Heart left ventricle (tissue), 16 donors: ENCODE measurements around the gene HEPHL1. TPM values are rescaled to one million over a fixed set of nuclear protein-coding genes. Genes with fewer than 3 reads are reported as not detected.

ENCODE experiments used
- ATAC-seq, 4 donors: fragments of 200-7000 bp; cut with Tn5 transposase; one replicate each; pipeline ENCODE4 v1.9.1; 2020 to 2022; ENCODE audit warnings: moderate library complexity in 4 of 4, mild to moderate bottlenecking in 3 of 4, moderate number of reproducible peaks in 1 of 4
- DNase-seq, 5 donors: peaks; one replicate each; pipeline ENCODE4 v3.0.0-alpha.2; 2020
- H3K27ac ChIP-seq, 12 donors: fragments of 200-600 bp; sonication (generic) in 4 of 12; one replicate each; pipeline versions ENCODE4 v1.5.0 to v1.8.0; 2016 to 2022; ENCODE audit warnings: mild to moderate bottlenecking in 2 of 12
- H3K27me3 ChIP-seq, 9 donors: fragments of 200-600 bp; sonication (generic) in 2 of 9; one replicate each; pipeline versions ENCODE4 v1.5.1 to v1.8.0; 2016 to 2022; ENCODE audit warnings: mild to moderate bottlenecking in 3 of 9
- H3K36me3 ChIP-seq, 9 donors: fragments of 200-600 bp; sonication (generic) in 2 of 9; one replicate each; pipeline versions ENCODE4 v1.5.0 to v1.8.0; 2018 to 2022; ENCODE audit warnings: mild to moderate bottlenecking in 2 of 9
- H3K4me1 ChIP-seq, 12 donors: fragments of 200-600 bp; sonication (generic) in 4 of 12; one replicate each; pipeline versions ENCODE4 v1.5.0 to v1.8.0; 2016 to 2022; ENCODE audit warnings: mild to moderate bottlenecking in 3 of 12
- H3K4me3 ChIP-seq, 12 donors: fragments of 200-600 bp; sonication (generic) in 4 of 12; one replicate each; pipeline versions ENCODE4 v1.5.0 to v1.8.0; 2017 to 2022; ENCODE audit warnings: mild to moderate bottlenecking in 9 of 12, moderate library complexity in 4 of 12
- H3K9me3 ChIP-seq, 12 donors: fragments of 200-600 bp; sonication (generic) in 4 of 12; one replicate each; pipeline versions ENCODE4 v1.5.0 to v1.8.0; 2016 to 2022; ENCODE audit warnings: mild to moderate bottlenecking in 1 of 12
- POLR2A ChIP-seq, 2 donors: fragments of 450-650 bp; IDR thresholded peaks; one replicate each; pipeline ENCODE4 v1.6.1; 2017; ENCODE audit warnings: antibody characterized with exemption in 2 of 2, mild to moderate bottlenecking in 2 of 2, moderate library complexity in 2 of 2
- WGBS, 4 donors: extraction: QIAGEN DNeasy Blood & Tissue Kit in 2 of 4; methylation state at CpG; one replicate each; pipeline versions ENCODE4 v1.1.5 to v1.1.7; 2013 to 2018; 5-methylcytosine and 5-hydroxymethylcytosine counted together
- intact Hi-C, 10 donors: fragments of 100-400 bp; cut with DNase I; formaldehyde crosslinking; loops; one replicate each; pipeline versions ENCODE4 v1.11.1 to v1.14.2; 2022
- polyA plus RNA-seq, 2 donors: library from polyadenylated mRNA; stranded (reverse); fragments of 200-250 nt; gene quantifications; one replicate each; pipeline ENCODE4 v1.2.3, GENCODE V29; 2013
- total RNA-seq, 9 donors: library from RNA; depleted of rRNA in 2 of 9; stranded (reverse); fragments of >200 nt in 2 of 9; fragmentation: NEBNext Ultra II Directional in 3 of 9; extraction: Animal tissue kit (Norgen Biotek cat#: 25700) in 3 of 9; gene quantifications; one replicate each; pipeline versions ENCODE4 v1.1.0 to v1.2.4, GENCODE V29; 2016 to 2023
- TF ChIP-seq, protein P1 (sequence below), 12 donors: fragments of 200-600 bp; sonication (generic) in 4 of 12; IDR thresholded peaks; one replicate each; pipeline versions ENCODE4 v1.5.0 to v1.8.0; 2018 to 2022; ENCODE audit warnings: antibody characterized with exemption in 12 of 12, mild to moderate bottlenecking in 5 of 12
- donor health status: ischemic (EF 13 %, LVEDD 7.1; RV severe dilation, severe dysfunction).
- donor health status: healthy with polysubstance abuse.
- donor health status: DM: no; HTN: yes; CAD: no.
- donor health status: DM: no; HTN: no; CAD: no.
- donor health status: ischemic (EF 25% LVEDD 6.9; RV normal size, moderate dysfunction).
- donor health status: ischemic (EF 25% LVEDD 5.7; RV mildly dilated, moderate dysfunction).
- donor health status: healthy.
- donor health status: DM: yes; HTN: yes; CAD: no.
- donor health status: ischemic (EF 35%, LVEDD 5.7; RV mildly dilated, moderate dysfunction).
- donor health status: nonischemic (EF 11% LVEDD 7.7; RV severe dilation, severe dysfunction).
- donor health status: DM: yes; HTN: yes; CAD: no.
- donor health status: PGD.
- donor health status: ischemic (EF 29% LVEDD 5.4; RV normal size, mild dysfunction).
- donor health status: nonischemic (EF 23%, LVEDD 6.1; RV moderate dilation, normal function).

The HEPHL1 gene
- total and polyA plus RNA-seq, 11 donors, result 0.07 TPM; not detected in 10

DNA sequence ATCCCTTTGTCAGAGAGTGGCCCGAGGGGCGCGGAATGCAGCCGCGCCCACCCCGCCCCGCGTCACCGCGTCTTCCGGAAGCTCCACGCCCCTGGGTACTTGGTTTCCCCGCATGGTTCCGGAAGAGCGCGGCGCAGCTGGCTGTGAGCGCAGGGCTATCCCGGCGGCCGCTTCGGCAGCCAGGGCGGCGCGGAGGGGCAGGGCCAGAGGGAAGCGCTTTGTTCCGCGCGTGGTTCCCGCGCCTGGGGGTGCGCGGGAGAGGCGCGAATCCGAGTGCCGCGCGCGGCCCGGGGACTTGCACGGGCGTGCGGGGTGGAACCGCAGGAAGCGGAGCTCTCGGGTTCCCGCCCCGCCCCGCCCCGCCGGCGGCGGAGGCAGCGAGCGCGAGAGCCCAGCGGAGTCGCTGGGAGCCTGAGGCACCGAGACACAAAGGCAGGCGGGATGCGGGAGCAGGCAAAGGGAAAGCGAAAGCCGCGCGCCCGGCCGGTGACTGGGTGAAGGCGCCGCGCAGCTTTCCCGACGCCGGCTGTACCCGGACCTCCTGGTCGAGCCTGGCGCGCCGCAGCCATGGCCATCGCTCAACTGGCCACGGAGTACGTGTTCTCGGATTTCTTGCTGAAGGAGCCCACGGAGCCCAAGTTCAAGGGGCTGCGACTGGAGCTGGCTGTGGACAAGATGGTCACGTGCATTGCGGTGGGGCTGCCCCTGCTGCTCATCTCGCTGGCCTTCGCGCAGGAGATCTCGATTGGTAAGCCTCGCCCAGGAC, 107.8 kb downstream of the HEPHL1 start, which contains the start of gene PANX1:
PANX1 (plus strand) TSS at position 96 of the 766 bp plus-strand sequence; CDS start at position 568, 472 bp downstream.
- DNase-seq, result peak; percentile 74 to 90 (median 88)
- intact Hi-C loops, result loop anchor here in 1 of 10 donors (10.0 kb wide), 1 partner anchor 56 kb away; no protein-coding TSS in a partner anchor

DNA sequence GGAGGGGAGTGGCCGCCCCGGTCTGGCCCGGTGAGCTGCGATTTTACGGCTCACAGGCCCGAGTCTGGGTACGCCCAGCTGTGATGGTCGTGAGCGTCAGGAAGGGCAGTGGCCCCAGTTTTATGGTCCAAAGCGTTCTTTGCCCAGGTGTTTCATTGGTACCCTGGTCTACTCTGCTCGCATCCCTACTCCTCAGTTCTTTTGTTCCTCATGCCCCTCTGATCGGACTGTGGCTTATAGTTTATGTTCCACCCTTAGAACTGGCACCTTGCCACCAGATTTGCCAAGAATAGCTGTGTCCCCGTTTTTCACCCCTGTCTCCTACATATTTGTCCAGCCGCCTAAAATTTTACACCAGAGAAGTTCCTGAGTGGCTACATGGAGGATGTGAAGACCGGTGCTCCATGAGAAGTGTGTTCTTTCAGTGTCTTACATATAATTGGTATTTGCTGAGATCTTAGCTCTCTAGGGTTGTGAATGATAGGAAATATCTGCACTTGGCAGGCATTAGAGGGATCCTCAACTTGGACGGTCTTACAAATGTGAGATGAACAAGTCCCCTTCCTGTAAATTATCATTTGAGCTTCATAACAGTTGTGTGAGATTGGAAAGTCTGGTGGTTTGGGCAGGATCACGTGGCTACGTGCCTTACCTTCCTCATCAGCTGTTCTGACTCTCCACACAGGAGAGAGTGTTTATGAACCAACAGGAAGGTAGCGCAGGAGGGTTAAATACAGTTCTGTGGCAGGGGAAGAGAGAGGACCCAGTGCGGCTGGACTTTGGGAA, 108.6 kb downstream of the HEPHL1 start:
- Histone ChIP-seq H3K4me1 (peaks cover 0 to 62% (median 56%) of the 10 kb centered on the region in 12 donors), H3K27me3 (no peaks in the 10 kb centered on the region), H3K4me3 (peak overlapping the region; percentile 62 to 87 (median 83)), H3K9me3 (no peaks in the 10 kb centered on the region), H3K36me3 (no peaks in the 10 kb centered on the region), H3K27ac (peak overlapping the region; percentile 83 to 98 (median 90))
- TF ChIP-seq, protein P1, sequence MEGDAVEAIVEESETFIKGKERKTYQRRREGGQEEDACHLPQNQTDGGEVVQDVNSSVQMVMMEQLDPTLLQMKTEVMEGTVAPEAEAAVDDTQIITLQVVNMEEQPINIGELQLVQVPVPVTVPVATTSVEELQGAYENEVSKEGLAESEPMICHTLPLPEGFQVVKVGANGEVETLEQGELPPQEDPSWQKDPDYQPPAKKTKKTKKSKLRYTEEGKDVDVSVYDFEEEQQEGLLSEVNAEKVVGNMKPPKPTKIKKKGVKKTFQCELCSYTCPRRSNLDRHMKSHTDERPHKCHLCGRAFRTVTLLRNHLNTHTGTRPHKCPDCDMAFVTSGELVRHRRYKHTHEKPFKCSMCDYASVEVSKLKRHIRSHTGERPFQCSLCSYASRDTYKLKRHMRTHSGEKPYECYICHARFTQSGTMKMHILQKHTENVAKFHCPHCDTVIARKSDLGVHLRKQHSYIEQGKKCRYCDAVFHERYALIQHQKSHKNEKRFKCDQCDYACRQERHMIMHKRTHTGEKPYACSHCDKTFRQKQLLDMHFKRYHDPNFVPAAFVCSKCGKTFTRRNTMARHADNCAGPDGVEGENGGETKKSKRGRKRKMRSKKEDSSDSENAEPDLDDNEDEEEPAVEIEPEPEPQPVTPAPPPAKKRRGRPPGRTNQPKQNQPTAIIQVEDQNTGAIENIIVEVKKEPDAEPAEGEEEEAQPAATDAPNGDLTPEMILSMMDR (IDR thresholded peaks at IDR 0.05), result no peak
- no peak for DNase-seq
- 11 to 17% (median 15%) methylated on average over 17 to 20 of the region's 20 CpGs for WGBS, 4 donors
- intact Hi-C loops, result loop anchor here in 3 of 10 donors (5.0 to 10.0 kb wide), 3 partner anchors 55 to 805 kb away; no protein-coding TSS in a partner anchor
- peak in 2 of 4 donors; percentile 32 to 38 for ATAC-seq

More for the DNA sequence above, 107.8 kb downstream of the HEPHL1 start, which contains the start of gene PANX1:
- peak; percentile 79 to 95 (median 92) for ATAC-seq
- 0 to 1% (median 0%) methylated on average over 28 to 92 of the region's 92 CpGs for WGBS, 4 donors
- peak within 1 kb of the TSS; percentile 83 to 98 (median 90) for H3K27ac ChIP-seq
- peaks cover 0 to 55% (median 49%) of the 10 kb centered on the region in 12 donors for H3K4me1 ChIP-seq
- no peaks in the 10 kb centered on the region for H3K27me3 ChIP-seq
- H3K9me3 ChIP-seq, result no peaks in the 10 kb centered on the region
- TF ChIP-seq POLR2A (IDR thresholded peaks at IDR 0.05), result peak in 1 of 2 donors; percentile 61
- TF ChIP-seq, protein P1 (IDR thresholded peaks at IDR 0.05), result peak in 1 of 12 donors; percentile 7
- H3K4me3 ChIP-seq, result peak within 1 kb of the TSS; percentile 62 to 87 (median 83)
- no peaks in the 10 kb centered on the region for H3K36me3 ChIP-seq

DNA sequence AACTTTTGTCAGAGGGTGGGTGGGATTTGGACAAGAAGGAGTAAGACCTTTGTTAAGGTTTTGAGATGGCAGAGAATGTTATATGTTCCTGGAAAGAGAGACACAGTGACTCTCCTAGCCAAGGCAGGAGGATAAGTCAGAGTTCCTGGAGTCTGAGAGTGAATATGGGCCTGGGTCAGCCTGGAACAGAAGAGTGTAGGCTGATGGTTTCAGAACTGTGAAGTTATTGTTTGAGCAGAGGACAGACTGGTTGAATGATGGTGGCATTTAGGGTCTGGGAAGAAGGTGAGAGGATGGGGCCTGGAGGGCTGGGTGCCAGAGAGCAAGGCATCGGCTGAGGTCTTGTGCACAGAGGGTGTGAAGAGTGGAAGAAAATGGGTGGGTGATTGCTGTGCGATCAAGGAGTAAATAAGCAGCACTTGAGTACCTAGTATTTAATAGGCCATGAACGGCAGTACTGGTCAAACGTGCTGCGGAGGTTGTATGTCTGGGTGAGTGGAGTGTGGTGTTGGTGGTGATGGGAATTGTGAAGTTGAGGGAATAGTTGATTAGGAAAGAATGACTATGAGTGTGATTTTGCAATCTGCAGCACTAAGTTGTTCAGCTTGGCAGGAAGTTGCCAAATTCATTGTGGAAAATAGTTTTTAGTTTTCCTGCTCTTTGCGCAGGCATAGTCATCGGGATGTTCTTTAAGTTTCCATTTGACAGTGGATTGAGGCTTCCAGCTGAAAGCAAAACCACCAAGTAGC, 109.3 kb downstream of the HEPHL1 start:
- peak in 3 of 4 donors; percentile 4 to 29 (median 11) for ATAC-seq
- Histone ChIP-seq H3K27ac (peak overlapping the region; percentile 20 to 98 (median 90)), H3K9me3 (no peaks in the 10 kb centered on the region), H3K36me3 (no peaks in the 10 kb centered on the region), H3K27me3 (no peaks in the 10 kb centered on the region), H3K4me3 (peak overlapping the region in 11 of 12 donors; percentile 62 to 87 (median 83)), H3K4me1 (peaks cover 0 to 70% (median 64%) of the 10 kb centered on the region in 12 donors)
- DNase-seq, result no peak
- 65 to 73% (median 68%) methylated on average over 7 of the region's 7 CpGs for WGBS, 4 donors
- intact Hi-C loops, result loop anchor here in 2 of 10 donors (5.0 to 10.0 kb wide), 2 partner anchors 57 to 804 kb away; no protein-coding TSS in a partner anchor
- TF ChIP-seq, protein P1 (IDR thresholded peaks at IDR 0.05), result no peak
- peak in 1 of 2 donors; percentile 34 for TF ChIP-seq POLR2A (IDR thresholded peaks at IDR 0.05)
